SK-N-SH (cell line): ENCODE data around the gene MYOD1. TPM values are rescaled to one million over a fixed set of nuclear protein-coding genes. Genes with fewer than 3 reads are reported as not detected.

Experiments
- CTCF ChIA-PET: fragments of 300-600, 350-600 bp; formaldehyde crosslinking; extraction: SDS; loops from one replicate; lab custom pipeline; 2021; lab: Yijun Ruan, JAX
- POLR2A ChIA-PET: fragments of 350-600 bp; sonication (Branson Sonifier 250); formaldehyde crosslinking; extraction: SDS; loops from one replicate; lab custom pipeline; 2020; ENCODE audit warnings: antibody characterized with exemption, inconsistent platforms; lab: Yijun Ruan, JAX
- DNase-seq: peaks from one replicate; pipeline ENCODE4 v3.0.0; 2012
- H2AFZ ChIP-seq: fragments of 200-600 bp; sonication (generic); 2 replicates; pipeline ENCODE4 v1.8.1; 2016; ENCODE audit warnings: antibody characterized with exemption, mild to moderate bottlenecking, low read depth
- H3F3A ChIP-seq: fragments of 200-600 bp; sonication (generic); replicated peaks from 2 replicates; pipeline ENCODE3; 2016; ENCODE audit warnings: antibody characterized with exemption, mild to moderate bottlenecking; ENCODE audit not compliant: insufficient read depth
- H3K27ac ChIP-seq, 2 experiments: fragments of 200-500 bp in 1 of 2; fragments of 200-600 bp in 1 of 2; sonication (Bioruptor generic) in 1 of 2; sonication (generic), shearing (Covaris generic) in 1 of 2; 2 replicates each; pipeline versions ENCODE4 v1.5.1 to v1.6.1; 2014 to 2016; ENCODE audit warnings: low read depth in 2 of 2, inconsistent platforms in 1 of 2, low read length in 1 of 2, mild to moderate bottlenecking in 1 of 2, mixed read lengths in 1 of 2
- H3K27me3 ChIP-seq: fragments of 200-600 bp; sonication (generic), shearing (Covaris generic); 2 replicates; pipeline ENCODE4 v1.6.1; 2016; ENCODE audit warnings: mixed run types; ENCODE audit not compliant: insufficient read depth
- H3K36me3 ChIP-seq, 2 experiments: fragments of 200-500 bp in 1 of 2; fragments of 200-600 bp in 1 of 2; sonication (Bioruptor generic) in 1 of 2; sonication (generic) in 1 of 2; replicated peaks in 1 of 2; 2 replicates each; pipeline versions ENCODE3 to v1.5.1; 2014 to 2016; ENCODE audit warnings: low read length in 1 of 2, mild to moderate bottlenecking in 1 of 2; ENCODE audit not compliant: insufficient read depth in 2 of 2, control insufficient read depth in 1 of 2
- H3K4me1 ChIP-seq, 2 experiments: fragments of 200-500 bp in 1 of 2; fragments of 200-600 bp in 1 of 2; sonication (Bioruptor generic) in 1 of 2; sonication (generic), shearing (Covaris generic) in 1 of 2; 2 replicates each; pipeline versions ENCODE4 v1.5.1 to v1.6.1; 2014 to 2016; ENCODE audit warnings: low read depth in 1 of 2, low read length in 1 of 2, mixed run types in 1 of 2; ENCODE audit not compliant: insufficient read depth in 2 of 2, control insufficient read depth in 1 of 2
- H3K4me2 ChIP-seq: fragments of 200-600 bp; sonication (generic), shearing (Covaris generic); 2 replicates; pipeline ENCODE4 v1.6.1; 2017; ENCODE audit warnings: mixed run types
- H3K4me3 ChIP-seq, 2 experiments: fragments of 200-500 bp in 1 of 2; fragments of 200-600 bp in 1 of 2; sonication (Bioruptor generic) in 1 of 2; sonication (generic), shearing (Covaris generic) in 1 of 2; 2 replicates each; pipeline versions ENCODE4 v1.5.1 to v1.8.1; 2014 to 2016; ENCODE audit warnings: low read depth in 2 of 2, inconsistent platforms in 1 of 2, low read length in 1 of 2, mild to moderate bottlenecking in 1 of 2, mixed read lengths in 1 of 2, moderate library complexity in 1 of 2
- H3K79me2 ChIP-seq: fragments of 200-600 bp; sonication (generic); 2 replicates; pipeline ENCODE4 v1.8.1; 2017; ENCODE audit warnings: mild to moderate bottlenecking; ENCODE audit not compliant: insufficient read depth
- H3K9ac ChIP-seq: fragments of 200-600 bp; sonication (generic); 2 replicates; pipeline ENCODE4 v1.6.1; 2017; ENCODE audit warnings: mixed run types
- H3K9me2 ChIP-seq: fragments of 200-600 bp; sonication (generic); 2 replicates; pipeline ENCODE4 v1.6.1; 2017; ENCODE audit warnings: mixed run types
- H3K9me3 ChIP-seq: fragments of 200-600 bp; sonication (generic); 2 replicates; pipeline ENCODE4 v1.6.1; 2017; ENCODE audit warnings: mixed run types, mild to moderate bottlenecking, moderate library complexity
- H4K20me1 ChIP-seq: fragments of 200-600 bp; sonication (generic); 2 replicates; pipeline ENCODE4 v1.6.1; 2017; ENCODE audit warnings: mild to moderate bottlenecking, mixed run types; ENCODE audit not compliant: insufficient read depth
- CHD2 ChIP-seq: fragments of 150-350 bp; IDR thresholded peaks from 2 replicates; pipeline ENCODE4 v1.6.1; 2018; ENCODE audit warnings: low read length; ENCODE audit not compliant: partially characterized antibody
- EP300 ChIP-seq, 2 experiments: IDR thresholded peaks; 2 replicates each; pipeline versions ENCODE4 v1.4.0 to v1.6.1; 2012; ENCODE audit warnings: borderline replicate concordance in 1 of 2, low read depth in 1 of 2, low read length in 1 of 2
- FOSL2 ChIP-seq: IDR thresholded peaks from 2 replicates; pipeline ENCODE4 v1.4.0; 2012; ENCODE audit warnings: low read depth, mild to moderate bottlenecking, moderate library complexity, borderline replicate concordance
- FOXM1 ChIP-seq: IDR thresholded peaks from 2 replicates; pipeline ENCODE4 v1.4.0; 2012; ENCODE audit warnings: low read depth, mild to moderate bottlenecking
- GABPA ChIP-seq: IDR thresholded peaks from 2 replicates; pipeline ENCODE4 v1.4.0; 2012; ENCODE audit warnings: low read depth, mild to moderate bottlenecking
- GATA2 ChIP-seq: sonication (generic); formaldehyde crosslinking; IDR thresholded peaks from 2 replicates; pipeline ENCODE4 v1.5.0; 2020; ENCODE audit warnings: mild to moderate bottlenecking, missing genetic modification reagents
- MEF2A ChIP-seq: IDR thresholded peaks from 2 replicates; pipeline ENCODE4 v1.4.0; 2012; ENCODE audit warnings: low read depth, borderline replicate concordance
- MXI1 ChIP-seq: IDR thresholded peaks from 2 replicates; pipeline ENCODE4 v1.6.1; 2012; ENCODE audit warnings: mild to moderate bottlenecking, low read depth, low read length, improper control_type of control experiment
- POLR2AphosphoS5 ChIP-seq: IDR thresholded peaks from 2 replicates; pipeline ENCODE4 v1.6.1; 2012; ENCODE audit warnings: low read depth, low read length
- RAD21 ChIP-seq: IDR thresholded peaks from 2 replicates; pipeline ENCODE4 v1.6.1; 2012; ENCODE audit warnings: mild to moderate bottlenecking, low read length
- RCOR1 ChIP-seq: fragments of 150-350 bp; IDR thresholded peaks from 2 replicates; pipeline ENCODE4 v1.6.1; 2017; ENCODE audit warnings: antibody characterized with exemption, low read length
- RFX5 ChIP-seq: IDR thresholded peaks from 2 replicates; pipeline ENCODE4 v1.6.1; 2012; ENCODE audit warnings: mild to moderate bottlenecking, improper control_type of control experiment, low read length
- RXRA ChIP-seq: IDR thresholded peaks from 2 replicates; pipeline ENCODE4 v1.4.0; 2012; ENCODE audit warnings: low read depth, mild to moderate bottlenecking, borderline replicate concordance
- TCF12 ChIP-seq: IDR thresholded peaks from 2 replicates; pipeline ENCODE4 v1.4.0; 2012
- TEAD4 ChIP-seq: IDR thresholded peaks from 2 replicates; pipeline ENCODE4 v1.4.0; 2012; ENCODE audit warnings: mild to moderate bottlenecking, borderline replicate concordance; ENCODE audit not compliant: insufficient read depth
- YY1 ChIP-seq: IDR thresholded peaks from 2 replicates; pipeline ENCODE4 v1.4.0; 2012; ENCODE audit warnings: low read depth, mild to moderate bottlenecking
- WGBS: methylation state at CpG from one replicate; pipeline ENCODE4 v1.1.6; 2017; ENCODE audit warnings: low lambda C conversion rate; 5-methylcytosine and 5-hydroxymethylcytosine counted together
- polyA plus RNA-seq, 3 experiments: library from polyadenylated mRNA; depleted of rRNA; stranded (reverse); fragments of >200 nt; gene quantifications; 2 replicates each; pipeline ENCODE4 v1.2.3, GENCODE V29; 2012
- TF ChIP-seq, protein P1 (sequence below): IDR thresholded peaks from 2 replicates; pipeline ENCODE4; 2012
- TF ChIP-seq, protein P2 (sequence below): fragments of 150-350 bp; IDR thresholded peaks from 2 replicates; pipeline ENCODE4 v1.6.1; 2016; ENCODE audit warnings: mild to moderate bottlenecking, low read depth, low read length
- TF ChIP-seq, protein P3 (sequence below): IDR thresholded peaks from 2 replicates; pipeline ENCODE4 v1.4.0; 2012; ENCODE audit warnings: low read depth, borderline replicate concordance
- TF ChIP-seq, protein P4 (sequence below): fragments of 150-350 bp; IDR thresholded peaks from 2 replicates; pipeline ENCODE4 v1.6.1; 2017; ENCODE audit warnings: antibody characterized with exemption, low read length, low read depth, borderline replicate concordance

The MYOD1 gene
- polyA plus RNA-seq, 1 of the 3 experiments (the other 2 are of a cell fraction): not detected

DNA sequence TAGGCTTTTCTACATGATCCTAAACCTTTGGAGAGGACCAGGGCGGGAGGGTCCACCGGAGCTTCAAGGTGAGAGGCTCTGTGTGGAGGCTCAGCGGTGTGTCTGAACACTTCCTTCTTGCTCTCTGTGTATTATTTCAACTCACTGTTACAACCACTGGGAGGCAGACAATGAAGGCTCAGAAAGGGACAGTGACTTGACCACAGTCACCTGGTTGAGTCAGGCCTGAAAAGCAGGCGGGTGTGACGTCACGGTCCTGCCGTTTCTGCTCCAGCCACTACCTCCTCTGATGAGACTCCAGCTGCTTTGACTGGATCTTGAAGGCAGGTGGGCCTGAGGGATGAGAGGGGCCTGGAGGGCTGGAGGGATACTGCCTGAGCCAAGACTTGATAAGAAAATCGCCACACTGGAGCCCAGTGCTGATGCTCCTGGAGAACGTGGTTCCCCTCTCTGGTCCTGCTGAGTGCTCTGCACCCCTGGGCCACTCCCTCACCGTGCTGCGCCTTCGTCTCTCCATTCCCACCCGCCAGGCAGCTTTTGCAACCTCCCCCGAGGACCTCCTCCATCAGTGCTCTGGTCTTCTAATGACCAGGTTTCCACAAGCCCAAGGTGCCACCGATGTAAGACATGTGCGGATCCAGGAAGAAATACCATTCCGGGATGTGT lies 43.1 kb downstream of the MYOD1 start:
- Histone ChIP-seq H4K20me1 (no peaks in the 10 kb centered on the region), H3K9me2 (no peaks in the 10 kb centered on the region), H3K4me3 (no peak overlapping the region), H3K4me2 (no peak overlapping the region), H2AFZ (no peak overlapping the region), H3K27ac (no peak overlapping the region), H3K4me1 (peaks cover 0 to 21% of the 10 kb centered on the region in 2 experiments; a peak in 2 of 4 replicates), H3F3A (no peaks in the 10 kb centered on the region), H3K36me3 (no peaks in the 10 kb centered on the region), H3K9ac (no peak overlapping the region), H3K79me2 (no peaks in the 10 kb centered on the region), H3K9me3 (no peaks in the 10 kb centered on the region), H3K27me3 (no peaks in the 10 kb centered on the region)
- ChIA-PET POLR2A (no interaction called here), CTCF (interaction anchor here (4.7 to 6.0 kb wide), 2 partner anchors 32 to 215 kb away, joined by 28 to 35 read pairs; no protein-coding TSS in a partner anchor)
- WGBS: 78% methylated on average over 16 of the region's 17 CpGs
- no peak for DNase-seq
- TF ChIP-seq, protein P1, sequence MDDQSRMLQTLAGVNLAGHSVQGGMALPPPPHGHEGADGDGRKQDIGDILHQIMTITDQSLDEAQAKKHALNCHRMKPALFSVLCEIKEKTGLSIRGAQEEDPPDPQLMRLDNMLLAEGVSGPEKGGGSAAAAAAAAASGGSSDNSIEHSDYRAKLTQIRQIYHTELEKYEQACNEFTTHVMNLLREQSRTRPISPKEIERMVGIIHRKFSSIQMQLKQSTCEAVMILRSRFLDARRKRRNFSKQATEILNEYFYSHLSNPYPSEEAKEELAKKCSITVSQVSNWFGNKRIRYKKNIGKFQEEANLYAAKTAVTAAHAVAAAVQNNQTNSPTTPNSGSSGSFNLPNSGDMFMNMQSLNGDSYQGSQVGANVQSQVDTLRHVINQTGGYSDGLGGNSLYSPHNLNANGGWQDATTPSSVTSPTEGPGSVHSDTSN: no peak
- TF ChIP-seq EP300 (IDR thresholded peaks at IDR 0.05; ENCODE audit: borderline replicate concordance in 1 of 2, low read depth in 1 of 2, low read length in 1 of 2) (no peak), TEAD4 (no peak), MEF2A (no peak), GATA2 (CRISPR knock-in tag) (no peak), CHD2 (no peak), RXRA (no peak), RCOR1 (no peak), FOXM1 (no peak), RFX5 (no peak), TCF12 (no peak), POLR2AphosphoS5 (no peak), RAD21 (no peak), FOSL2 (no peak), MXI1 (no peak), GABPA (no peak), YY1 (no peak)
- TF ChIP-seq, protein P2, sequence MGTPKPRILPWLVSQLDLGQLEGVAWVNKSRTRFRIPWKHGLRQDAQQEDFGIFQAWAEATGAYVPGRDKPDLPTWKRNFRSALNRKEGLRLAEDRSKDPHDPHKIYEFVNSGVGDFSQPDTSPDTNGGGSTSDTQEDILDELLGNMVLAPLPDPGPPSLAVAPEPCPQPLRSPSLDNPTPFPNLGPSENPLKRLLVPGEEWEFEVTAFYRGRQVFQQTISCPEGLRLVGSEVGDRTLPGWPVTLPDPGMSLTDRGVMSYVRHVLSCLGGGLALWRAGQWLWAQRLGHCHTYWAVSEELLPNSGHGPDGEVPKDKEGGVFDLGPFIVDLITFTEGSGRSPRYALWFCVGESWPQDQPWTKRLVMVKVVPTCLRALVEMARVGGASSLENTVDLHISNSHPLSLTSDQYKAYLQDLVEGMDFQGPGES: no peak
- TF ChIP-seq, protein P3, sequence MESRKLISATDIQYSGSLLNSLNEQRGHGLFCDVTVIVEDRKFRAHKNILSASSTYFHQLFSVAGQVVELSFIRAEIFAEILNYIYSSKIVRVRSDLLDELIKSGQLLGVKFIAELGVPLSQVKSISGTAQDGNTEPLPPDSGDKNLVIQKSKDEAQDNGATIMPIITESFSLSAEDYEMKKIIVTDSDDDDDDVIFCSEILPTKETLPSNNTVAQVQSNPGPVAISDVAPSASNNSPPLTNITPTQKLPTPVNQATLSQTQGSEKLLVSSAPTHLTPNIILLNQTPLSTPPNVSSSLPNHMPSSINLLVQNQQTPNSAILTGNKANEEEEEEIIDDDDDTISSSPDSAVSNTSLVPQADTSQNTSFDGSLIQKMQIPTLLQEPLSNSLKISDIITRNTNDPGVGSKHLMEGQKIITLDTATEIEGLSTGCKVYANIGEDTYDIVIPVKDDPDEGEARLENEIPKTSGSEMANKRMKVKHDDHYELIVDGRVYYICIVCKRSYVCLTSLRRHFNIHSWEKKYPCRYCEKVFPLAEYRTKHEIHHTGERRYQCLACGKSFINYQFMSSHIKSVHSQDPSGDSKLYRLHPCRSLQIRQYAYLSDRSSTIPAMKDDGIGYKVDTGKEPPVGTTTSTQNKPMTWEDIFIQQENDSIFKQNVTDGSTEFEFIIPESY: no peak
- TF ChIP-seq, protein P4, sequence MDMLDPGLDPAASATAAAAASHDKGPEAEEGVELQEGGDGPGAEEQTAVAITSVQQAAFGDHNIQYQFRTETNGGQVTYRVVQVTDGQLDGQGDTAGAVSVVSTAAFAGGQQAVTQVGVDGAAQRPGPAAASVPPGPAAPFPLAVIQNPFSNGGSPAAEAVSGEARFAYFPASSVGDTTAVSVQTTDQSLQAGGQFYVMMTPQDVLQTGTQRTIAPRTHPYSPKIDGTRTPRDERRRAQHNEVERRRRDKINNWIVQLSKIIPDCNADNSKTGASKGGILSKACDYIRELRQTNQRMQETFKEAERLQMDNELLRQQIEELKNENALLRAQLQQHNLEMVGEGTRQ: no peak
